NCI-H460 (cell line): Measurements from ENCODE around the gene FOXJ3. TPM values are rescaled to one million over a fixed set of nuclear protein-coding genes. Genes with fewer than 3 reads are reported as not detected.
"Not testable (repeated sequence)": the region's sequence is repeated elsewhere in the genome, so short reads cannot be mapped to it uniquely, and the experiment has no call there.

ENCODE experiments used
- DNase-seq: peaks from one replicate; pipeline ENCODE4 v3.0.0-alpha.2; 2016; ENCODE audit warnings: low read depth; ENCODE audit errors: extremely low read depth
- total RNA-seq: library from RNA; depleted of rRNA; stranded (reverse); fragments of >200 nt; shearing (Covaris generic); gene quantifications from 2 replicates; pipeline ENCODE4 v1.2.3, GENCODE V29; 2014

Gene FOXJ3
- total RNA-seq, 1 experiment from 2014 or later = 30.0 TPM

DNA sequence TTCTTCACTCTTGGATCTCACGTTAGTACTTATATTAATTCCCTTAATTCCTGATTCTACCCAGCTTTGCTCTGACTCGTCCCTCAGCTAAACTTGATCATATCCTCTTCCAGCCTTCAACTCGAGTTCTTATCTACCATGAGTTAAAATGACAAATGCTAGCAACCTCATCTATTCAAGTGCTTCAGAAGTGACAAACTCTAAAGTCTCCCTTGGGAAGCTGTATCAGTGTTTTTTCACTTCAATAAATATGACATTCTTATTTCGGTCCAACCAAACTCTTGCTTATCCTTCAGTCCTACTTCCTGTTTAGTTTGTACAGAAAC, 75.3 kb downstream of the FOXJ3 start:
- no peak for DNase-seq

DNA sequence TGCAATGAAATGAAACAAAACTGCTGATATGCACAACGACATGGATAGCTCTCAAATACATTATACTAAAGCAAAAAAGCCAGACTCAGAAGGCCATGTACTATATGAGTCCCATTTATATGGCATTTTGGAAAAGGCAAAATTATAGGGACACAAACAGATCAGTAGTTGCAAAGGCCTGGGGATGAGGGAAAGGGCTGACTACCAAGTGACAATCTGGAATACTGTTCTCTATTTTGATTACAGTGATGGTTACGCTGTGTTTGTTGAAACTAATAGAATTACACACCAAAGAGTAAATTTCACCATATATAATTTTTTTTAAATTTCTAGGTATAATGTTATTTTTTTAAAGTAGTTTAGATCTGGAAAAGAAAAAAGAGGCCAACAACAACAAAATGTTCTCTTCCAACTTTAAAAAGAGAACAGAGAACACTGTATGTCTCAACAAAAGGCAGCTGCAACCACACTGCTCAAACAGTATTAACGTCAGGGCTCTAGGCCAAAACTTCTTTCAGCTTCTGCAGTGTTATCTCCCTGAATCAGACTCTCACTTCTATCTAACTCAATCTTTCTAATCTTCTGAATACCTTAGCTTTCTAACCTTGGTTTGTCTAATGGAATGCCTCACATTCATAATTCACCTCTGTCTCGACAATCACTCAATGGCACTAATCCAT, 75.8 kb downstream of the FOXJ3 start:
- no peak for DNase-seq

DNA sequence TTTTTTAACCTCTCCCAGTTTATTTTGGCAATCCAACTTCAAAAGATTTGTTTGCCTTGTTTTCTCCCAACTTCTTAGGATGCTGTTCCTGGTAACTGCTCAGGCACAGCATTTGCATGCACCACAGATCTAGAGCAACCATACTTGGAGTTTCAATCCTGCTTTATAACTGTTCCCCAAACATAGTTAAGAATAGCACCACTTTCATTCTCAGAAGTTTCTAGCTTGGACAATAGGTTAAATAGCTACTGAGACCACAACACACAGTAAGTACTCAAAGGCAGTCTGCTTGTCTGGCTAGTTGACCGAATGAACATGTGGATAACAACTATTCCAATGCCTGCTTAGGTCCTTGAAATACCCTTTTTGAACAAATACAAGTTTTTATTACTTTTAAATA, 76.8 kb downstream of the FOXJ3 start:
- DNase-seq = no peak

DNA sequence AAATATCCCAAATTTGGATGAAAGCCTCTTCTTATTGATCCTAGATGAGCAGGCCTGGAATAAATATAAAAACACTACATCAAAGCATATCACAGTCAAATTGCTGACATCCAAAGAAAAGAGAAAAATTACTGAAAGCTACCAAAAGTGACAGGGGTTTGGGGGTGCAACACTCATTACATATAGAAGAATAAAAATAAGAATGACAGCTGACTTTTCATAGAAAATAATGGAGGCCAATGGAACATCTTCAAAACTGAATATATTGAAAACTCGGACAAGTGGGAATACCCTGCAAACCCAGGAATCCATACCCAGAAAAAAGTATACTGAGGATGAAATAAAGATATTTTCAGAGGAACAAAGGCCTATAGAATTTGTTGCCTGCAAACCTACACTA, 84.0 kb downstream of the FOXJ3 start:
- DNase-seq = no peak

DNA sequence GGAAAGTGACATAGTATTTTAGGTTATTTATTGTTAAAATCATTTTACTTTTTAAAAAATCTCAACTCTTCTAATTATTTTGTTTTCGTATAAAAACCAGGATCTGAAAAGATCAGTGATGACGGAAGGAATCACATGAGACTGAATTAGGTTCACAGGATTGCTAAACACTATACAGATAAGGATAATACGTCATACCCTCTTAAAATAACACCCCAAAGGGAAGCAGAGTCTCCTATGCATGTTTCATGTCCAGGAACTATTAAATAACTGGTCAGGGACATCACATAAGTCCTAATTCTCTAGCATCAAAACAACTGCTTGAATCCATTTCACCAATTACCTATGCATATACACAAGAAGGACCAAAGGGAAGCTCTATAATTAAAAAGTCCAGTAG, 84.9 kb downstream of the FOXJ3 start:
- DNase-seq = no peak

DNA sequence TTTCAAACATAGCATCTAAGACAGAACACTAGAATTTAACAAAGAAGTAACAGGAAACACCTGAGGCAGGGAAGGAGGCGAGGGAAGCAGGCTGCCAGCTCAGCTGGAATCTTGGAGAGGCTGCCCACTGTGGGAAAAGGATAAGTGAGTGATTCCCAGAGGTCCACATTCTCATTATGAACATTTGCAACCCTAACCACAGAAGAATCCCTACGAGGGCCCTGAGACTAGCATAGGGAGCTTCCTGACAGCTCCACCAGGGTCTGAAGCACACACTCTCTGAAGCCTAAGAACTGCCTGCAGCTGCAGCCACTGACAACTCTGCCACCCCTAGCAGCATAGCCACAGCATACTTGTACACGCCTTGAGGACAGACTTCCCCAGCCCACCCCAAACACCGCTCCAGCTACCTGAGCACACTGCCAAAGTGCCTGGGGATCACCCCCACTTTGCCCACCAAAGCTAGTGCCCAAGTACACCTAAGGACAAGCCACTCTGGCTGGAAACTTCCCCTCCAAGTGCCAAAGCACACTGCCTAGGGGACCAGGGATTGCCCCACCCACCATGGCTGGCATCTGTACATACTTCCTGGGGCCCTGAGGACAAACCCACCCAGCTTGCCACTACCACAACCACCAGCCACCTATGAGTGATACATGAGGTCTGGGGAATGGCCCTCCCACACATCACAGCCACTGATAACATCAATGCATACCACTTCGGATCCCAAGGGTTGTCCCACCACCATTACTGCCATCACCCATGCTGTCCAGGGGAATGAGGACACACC, 93.9 kb downstream of the FOXJ3 start:
- no peak for DNase-seq

DNA sequence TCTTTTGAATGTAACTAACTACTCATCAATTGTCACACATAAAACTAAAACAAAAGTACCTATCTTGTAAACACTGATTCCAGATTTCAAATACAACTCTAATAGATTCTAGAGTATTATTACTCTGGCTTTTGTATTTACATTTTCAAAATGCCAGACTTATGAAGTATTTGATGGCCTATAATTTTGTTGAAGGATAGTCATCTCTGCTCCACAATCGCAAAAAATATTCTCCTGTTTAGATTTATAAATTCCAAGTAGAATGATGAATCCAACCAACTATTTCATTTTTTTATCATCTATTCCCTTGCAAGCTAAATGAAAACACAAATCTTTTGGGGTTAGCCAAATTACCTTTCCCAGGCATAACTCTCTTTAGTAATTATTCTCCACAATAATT, 95.5 kb downstream of the FOXJ3 start:
- DNase-seq = no peak

DNA sequence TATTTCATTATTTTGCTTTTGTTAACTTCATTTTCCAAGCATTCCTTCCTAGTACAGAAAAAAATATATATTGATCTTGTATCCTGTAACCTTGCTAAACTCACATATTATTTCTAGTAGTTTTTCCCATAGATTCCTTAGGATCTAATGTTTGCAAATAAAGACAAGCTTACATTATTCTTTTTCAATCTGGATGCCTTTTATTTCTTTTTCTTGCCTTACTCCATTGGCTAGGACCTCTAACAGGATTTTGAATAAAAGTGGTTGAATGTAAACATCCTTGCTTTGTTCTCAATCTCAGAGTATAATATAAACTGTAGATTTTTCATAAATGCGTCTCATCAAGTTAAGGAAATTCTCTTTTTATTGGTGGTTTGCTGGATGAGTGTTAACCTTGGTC, 96.0 kb downstream of the FOXJ3 start:
- no peak for DNase-seq

DNA sequence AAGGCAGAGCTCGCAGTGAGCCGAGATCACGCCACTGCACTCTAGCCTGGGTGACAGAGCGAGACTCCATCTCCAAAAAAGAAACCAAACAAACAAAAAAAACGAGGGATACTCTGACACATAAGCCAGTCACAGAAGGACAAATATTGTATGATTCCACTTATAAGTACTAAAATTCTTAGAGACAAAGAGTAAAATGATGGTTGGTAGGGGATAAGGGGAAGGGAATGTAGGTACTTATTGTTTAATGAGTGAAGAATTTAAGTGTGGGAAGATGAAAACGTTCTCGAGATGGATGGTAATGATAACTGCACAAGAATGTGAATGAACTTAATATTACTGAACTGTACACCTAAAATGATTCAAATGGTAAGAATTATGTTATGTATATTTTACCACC, 103.8 kb downstream of the FOXJ3 start:
- DNase-seq = no peak

DNA sequence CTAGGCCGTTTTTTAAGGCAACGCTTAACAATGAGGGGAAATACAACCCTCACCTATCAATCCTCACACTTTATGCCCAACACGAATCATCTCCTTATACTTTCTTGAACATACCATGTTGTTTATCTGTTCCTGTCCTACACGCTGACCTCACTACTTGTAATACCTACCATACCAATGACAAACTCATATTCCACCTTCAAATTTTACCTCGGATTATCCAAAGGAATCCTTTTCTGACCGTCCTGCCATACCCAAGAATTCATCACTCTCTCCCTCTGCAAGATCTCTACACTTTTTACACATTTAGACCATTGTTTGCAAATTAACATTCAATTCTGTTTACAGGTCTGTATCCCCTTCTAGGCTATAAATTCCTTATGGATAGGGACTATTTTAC, 106.1 kb downstream of the FOXJ3 start:
- DNase-seq = no peak

DNA sequence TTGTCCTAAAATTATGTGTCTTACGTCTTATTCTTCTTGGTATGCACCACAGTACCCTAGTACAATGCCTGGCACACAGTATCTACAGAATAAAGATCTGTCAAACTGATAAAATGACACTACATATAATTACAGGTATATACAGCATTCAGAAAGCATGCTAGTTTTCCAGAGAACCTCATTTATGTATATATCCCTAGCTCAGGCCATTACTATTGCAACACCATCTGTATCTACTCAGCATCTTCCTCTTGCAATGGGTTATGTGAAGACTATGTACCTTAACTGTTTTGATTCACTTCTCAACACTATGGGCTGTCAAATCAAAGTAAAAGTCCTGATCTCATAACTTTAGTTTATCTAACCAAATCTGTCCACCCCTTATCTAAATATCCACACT, 112.0 kb downstream of the FOXJ3 start:
- DNase-seq = no peak

DNA sequence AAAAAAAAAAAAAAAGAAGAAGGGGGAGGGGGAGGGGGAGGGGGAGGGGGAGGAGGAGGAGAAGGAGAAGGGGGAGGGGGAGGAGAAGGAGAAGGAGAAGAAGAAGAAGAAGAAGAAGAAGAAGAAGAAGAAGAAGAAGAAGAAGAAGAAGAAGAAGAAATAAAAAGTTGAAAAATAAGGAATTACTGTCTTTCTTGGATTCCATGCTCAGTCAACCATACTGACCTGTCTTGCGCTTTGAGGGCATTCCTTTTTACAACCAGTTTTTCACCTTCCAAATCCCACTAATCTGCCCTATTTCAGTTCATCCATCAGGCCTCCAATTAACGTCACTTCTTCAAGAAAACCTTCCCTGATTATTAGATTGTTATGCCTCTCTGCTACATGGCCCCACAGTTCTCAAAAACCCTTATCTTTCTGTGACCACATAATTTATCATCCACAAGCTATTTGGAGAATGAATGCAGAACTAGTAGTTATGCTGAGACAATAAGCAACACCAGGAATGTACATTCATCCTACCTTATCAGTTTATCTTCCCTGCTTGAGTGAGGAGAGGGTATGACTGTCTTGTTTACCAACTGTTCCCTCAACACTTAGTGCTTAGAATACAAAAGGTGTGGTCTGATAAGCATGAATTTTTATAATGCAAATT, 113.0 kb downstream of the FOXJ3 start:
- no peak for DNase-seq

DNA sequence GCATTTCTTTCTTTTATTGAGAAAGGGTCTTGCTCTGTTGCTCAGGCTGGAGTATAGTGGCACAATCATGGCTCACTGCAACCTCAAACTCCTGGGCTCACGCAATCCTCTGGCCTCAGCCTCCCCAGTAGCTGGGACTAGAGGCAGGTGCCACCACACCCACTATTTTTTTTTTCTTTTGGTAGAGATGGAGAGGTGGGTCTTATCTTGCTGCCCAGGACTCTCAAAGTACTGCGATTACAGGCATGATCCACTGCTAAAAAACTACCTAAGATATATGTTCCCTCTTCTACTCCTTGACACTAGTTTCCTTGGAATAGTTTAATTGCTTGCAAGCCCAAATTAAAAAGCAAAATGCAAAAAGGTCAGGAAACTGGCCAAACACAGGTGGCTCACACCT, 113.6 kb downstream of the FOXJ3 start:
- no peak for DNase-seq

DNA sequence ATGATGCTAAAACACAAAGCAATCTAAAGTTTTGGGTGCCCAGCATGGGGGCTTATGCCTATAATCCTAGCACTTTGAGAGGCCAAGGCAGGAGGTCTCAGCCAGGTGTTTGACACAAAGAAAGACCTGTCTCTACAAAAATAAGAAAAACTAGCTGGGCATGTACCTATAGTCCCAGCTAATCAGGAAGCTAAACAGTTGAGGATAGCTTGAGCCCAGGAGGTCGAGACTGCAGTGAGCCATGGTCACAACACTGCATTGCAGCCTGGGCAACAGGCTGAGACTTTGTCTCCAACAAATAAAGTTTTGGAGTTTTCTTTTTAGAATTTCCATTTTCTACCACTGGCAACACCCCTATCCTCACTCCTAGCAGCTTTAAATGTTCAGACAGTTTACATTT, 115.4 kb downstream of the FOXJ3 start:
- DNase-seq = no peak

DNA sequence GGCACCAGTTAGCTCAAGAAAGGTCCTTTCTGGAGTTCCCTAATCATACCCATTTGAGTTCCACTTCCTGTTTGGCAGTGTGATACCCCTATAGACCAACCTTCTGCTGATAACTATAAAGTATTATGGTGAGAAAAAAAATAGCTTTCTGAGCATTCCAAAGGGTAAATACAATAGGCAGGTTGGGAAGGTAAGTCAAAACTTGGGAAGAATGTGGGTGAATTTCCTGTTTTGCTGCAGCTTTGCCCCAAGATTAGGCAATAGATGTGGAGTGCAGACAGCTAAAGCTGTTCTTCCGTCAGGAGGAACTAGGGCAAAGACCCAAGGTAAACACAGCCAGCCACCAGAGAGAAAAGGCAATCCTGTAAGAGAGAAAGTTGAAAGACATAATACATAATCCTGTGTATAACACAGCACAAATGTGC, 120.6 kb downstream of the FOXJ3 start:
- no peak for DNase-seq

DNA sequence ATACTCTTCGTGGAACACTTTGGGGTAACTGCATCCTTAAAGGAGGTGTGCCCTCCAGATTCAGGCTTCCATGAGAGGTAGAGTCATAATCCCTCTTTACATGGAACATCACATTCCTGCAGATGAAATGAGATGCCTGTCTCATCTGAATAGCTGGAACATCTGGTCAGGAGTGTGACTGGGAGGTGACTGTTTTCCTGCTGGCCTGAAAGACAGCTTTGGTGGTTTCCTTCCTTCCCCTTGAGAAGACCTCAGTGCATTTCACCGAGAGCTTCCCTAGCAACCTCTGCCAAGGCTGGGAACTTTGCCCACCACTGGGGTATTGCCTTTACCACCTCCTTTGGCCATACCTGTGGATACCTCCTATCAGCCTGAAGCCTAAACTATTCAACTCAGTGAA, 123.8 kb downstream of the FOXJ3 start:
- DNase-seq = no peak

DNA sequence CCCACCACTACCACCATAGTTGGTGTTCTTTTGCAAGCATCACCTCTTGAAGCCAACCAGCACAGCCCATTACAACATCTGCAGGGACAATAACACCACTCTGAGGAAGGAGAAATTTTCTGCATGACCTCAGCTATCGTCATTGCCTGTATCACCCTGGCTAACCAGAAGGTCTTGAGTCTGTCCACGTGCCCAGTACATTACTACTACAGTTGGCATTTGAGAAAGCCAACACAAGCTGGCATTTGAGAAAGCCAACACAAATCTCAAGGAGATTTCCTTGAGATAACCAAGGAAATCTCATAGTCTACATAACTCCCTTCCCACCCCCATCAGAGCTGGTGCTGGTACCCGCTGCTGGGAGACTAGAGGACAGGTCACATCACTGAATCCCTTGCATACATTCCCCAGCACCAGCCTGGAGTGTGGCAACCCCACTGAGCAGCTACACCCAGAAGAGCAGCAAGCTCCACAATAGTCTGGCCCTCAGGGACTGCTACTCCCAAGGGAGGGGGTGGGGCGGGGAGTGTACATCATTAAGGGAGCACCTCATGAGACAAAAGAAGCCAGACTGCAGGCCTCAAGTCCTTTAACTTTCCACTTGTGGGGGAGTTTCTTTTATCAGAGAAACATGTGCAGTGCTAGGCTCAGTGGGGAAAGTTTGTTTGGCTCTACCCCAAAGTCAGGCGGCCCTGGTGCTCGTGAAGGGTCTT, 124.5 kb downstream of the FOXJ3 start:
- DNase-seq = peak; percentile 72

DNA sequence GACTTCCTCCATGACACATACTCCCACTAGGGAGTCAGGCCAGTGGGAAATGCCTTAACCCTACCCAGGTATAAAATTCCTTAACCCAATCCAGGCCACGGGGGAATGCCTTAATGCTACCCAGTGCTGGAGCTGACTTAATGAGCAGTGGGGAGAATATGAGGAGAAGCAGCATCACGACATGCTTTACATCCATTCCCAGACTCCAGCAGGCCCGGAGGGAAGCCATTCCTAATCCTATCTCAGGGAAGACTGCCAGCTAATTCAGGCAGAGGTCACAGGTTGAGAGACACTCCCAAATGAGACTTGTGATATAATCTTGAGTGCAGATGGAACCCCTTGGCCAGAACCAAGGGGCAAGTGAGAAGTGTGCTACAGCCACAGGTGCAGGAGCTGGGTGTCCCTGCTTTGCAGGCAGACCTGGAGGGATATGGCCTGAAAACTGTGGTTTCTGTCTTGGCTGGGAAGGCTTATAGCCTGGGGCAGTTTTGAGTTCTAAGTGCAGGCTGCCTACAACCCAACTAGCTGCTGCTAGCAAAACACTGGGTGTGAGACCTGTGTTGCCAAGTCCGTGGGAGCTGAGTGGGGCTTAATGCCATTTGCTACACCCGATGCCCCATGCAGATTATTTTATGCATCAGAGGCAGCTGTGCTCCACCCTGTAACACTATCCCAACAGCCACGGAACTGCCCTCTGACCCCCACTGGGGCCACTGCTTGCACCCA, 125.3 kb downstream of the FOXJ3 start:
- peak; percentile 63 for DNase-seq

DNA sequence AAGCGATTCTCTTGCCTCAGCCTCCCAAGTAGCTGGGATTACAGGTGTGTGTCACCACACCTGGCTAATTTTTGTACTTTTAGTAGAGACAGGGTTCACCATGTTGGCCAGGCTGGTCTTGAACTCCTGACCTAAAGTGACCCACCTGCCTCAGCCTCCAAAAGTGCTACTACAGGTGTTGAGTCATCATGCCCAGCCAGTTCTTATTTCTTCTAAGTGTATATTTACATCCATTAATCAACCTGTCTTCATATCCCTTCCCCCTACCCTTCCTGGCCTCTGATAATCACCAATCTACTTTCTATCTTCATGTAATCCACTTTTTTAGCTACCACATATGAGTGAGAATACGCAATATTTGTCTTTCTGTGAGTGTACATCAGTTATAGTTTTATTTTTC, 128.1 kb downstream of the FOXJ3 start:
- DNase-seq = not testable (repeated sequence)

DNA sequence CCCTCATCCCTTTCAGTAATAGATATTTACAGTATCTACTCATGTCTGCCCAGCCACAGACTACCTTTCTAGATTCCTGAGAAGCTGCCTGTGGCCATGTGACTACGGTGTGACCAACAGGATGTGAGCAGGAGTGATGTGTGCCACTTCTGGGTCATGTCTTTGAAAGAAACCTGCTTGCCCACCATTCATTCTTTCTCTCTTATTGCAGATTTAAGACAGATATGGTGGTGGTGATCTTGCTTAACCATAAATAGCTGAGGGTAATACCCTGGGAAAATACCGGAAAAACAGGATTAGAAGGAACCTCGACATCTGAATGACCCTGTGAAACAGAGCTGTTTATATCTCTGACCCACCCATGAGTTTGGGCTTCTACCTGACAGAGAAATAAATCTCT, 128.9 kb downstream of the FOXJ3 start:
- no peak for DNase-seq

DNA sequence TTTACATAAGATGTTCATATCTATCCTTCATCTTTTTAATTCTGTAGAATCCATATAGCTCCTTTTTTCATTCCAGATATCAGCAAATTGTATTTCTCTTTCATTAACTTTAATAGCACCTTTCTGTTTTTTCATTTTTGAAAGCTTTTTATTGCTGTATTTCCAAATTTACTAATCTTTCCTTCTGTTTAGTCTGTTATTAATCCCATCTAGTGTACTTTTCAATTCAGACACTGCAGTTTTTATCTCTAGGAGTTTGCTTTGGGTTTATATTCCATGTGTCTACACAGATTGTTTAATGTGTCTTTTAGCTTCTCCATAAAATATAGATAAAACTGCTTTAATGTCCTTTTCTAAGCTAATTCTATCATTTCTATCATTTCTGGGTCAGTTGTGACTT, 133.0 kb downstream of the FOXJ3 start:
- no peak for DNase-seq
